COLO668 (cell line): Measurements from ENCODE around the gene CASKIN2.
A peak's percentile ranks its signal among the peaks of the same experiment; 100 is the strongest.

Experiments used
- DNase-seq: peaks from one replicate; lab custom pipeline; 2025; ENCODE audit not compliant: unreplicated experiment; lab: John Stamatoyannopoulos, UW

The CASKIN2 gene

GRCh38 chr17:75505640-75506039, 9.7 kb downstream of the CASKIN2 start:
- no peak for DNase-seq

DNA sequence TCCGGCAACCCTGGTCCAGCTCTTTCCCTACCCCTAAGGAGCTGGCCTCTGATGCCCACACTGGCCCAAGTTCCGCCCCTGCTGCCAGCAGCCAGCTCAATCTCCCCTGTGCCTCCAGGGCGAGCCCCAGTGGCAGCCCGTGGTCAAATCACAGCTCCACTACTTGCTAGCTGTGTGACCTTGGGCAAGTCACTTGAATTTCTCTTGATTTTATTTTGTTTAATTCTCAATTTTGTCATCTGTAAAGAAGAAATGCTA, 10.3 kb downstream of the CASKIN2 start:
- no peak for DNase-seq

- peak; percentile 24 for DNase-seq
These were observed 10.8 kb downstream of the CASKIN2 start for GRCh38 chr17:75504347-75505151.

DNA sequence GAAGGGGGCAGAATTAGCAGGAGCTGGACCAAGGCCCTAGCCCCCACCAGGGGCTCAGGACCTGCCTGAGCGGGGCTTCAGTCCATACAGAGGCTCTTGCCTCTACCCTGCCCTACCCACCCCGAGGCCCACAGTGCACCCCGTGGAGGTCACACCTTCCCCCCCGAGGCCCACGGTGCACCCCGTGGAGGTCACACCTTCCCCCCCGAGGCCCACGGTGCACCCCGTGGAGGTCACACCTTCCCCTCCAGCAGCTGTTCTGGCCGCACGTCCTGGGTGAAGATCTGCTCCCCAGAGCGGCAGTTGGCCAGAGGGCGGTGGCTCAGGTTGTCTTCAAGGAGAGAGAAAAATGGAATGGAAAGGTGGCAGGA, 11.4 kb downstream of the CASKIN2 start:
- no peak for DNase-seq

DNA sequence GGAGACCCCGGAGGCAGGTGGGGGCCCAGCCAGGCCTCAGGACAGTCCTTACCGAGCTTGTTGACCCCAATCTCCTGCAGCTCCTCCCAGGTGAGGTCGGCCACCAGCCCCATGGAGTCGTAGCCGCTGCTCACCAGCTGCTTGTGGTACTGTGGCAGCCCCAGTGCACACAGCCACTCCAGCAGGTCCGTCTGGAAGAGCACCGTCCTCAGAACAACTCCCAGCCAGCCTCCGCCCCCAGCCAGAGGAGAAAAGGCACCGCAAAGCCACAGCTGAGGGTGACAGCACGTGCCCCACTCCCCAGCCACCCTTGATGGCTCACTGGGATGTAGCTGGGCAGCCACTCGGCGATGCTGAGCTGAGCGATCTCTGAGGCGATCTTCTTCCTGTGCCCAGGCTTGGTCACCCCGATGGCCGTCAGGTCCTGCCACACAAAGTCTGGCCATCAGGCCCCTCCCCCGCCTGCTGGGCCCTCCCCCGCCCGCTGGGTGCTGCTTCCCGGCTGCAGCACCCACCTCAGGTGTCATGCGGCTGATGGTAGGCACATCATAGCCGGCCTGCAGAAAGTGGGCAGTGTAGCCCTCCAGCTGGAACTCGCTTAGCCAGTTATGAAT, 11.9 kb downstream of the CASKIN2 start:
- no peak for DNase-seq

- no peak for DNase-seq
These were observed 12.5 kb downstream of the CASKIN2 start for GRCh38 chr17:75502721-75503329.

GRCh38 chr17:75502072-75502720, 13.1 kb downstream of the CASKIN2 start:
- DNase-seq: no peak

DNA sequence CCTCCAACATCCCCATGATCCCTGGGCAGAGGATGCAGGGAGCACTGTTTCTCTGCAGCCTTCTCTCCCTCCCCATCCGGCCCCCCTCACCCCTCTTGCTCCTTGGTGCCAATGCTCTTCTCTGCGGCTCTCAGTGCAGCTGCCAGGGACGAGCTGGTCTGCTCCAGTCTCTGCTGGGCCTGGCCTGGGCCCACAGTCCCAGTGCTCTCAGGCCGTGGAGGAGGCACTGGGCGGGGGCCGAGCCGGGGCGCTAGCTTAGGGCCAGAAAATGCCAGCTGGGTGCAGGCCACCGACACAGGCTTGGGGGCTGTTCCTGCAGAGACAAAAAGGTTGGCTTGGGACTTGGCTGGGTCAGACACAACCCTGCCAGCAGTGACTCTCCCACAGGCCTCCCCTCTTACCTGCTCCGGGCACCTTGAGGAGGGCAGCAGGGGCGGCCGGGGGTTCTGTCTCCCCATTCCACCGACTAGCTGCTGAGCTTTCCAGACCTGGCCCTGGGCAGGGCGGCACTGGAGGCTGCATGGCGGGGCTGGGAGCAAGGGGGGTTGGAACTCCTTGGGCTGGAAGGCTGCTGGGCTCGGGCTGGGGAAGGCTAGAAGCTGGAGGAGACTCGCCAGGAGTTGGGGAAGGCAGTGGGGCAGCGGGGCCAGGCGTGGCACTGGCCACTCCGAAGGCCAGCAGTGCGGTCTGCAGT, 13.8 kb downstream of the CASKIN2 start:
- DNase-seq: no peak

DNA sequence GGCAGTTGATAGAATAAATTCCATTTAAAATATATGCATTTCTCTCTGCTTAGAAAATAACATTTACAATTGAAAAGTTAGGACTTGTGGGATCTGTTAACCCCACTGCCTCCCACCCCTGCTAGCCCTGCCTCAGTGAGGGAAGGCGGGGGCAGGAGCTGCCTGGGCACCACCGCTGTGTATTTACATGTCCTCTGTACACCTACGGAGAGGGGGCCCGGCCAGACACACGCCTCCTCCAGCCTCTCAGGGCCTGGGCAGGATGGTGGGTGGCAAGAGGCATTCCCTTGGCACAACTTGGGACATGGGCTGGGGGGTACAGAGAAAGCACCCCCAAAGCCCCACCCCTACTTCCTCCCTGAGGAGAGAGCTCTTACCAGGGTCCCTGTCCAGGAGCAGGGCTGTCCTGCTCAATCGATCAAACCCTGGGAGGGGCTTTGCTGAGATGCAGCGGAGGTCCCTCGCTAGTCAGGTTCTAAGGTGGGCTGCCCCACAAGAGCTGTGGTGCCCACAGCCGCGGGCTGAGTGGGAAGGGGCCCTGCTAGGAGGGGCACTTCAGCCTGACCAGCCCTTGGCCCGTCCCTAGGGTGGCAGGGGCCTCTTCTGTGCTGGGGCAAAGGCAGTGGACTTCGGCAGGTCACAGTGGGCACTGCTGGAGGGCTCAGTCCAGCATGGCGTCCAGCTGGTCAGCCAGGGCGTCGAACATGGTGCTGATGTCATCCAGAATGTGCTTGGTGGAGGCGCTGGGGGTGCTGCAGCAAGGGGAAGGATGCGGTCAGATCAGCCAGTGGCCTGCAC, 14.7 kb downstream of the CASKIN2 start:
- no peak for DNase-seq

DNA sequence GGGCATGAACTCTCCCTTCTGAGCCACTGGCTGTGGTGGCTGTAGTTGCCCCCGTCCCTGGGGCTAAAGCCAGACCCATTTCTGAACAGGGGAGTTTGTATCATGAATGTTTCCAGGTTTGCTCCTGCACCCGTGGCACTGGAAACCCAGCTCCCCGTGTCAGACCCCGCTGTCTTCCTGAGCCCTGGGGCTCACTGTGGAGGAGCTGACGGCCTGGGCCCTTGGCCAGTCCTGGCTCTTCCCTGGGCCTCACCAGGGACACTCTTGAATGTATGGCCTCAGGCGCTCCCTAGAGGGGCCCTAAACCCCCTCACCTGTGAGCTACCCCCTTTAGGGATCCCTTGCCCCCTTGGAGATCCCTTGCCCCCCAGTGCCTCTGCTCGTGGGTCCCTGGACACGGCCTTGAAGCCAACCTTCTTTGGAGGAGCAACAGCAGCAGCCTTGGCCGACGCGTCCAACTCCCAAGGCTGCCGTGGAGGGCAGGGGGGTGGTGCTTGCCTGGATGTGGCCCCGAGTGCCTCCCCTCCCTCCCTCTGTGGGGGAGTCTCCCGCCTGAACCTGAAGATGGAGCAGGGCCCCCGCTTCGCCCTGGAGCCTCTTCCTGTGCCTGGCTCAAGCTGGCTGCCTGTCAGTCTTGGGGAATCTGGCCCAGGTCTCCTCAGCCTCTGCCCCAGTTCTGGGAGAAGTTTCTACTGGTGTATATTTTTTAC, 15.9 kb downstream of the CASKIN2 start:
- DNase-seq: no peak

- no peak for DNase-seq
These were observed 16.6 kb downstream of the CASKIN2 start for GRCh38 chr17:75498726-75499213.

- DNase-seq: no peak
These were observed 17.2 kb downstream of the CASKIN2 start for GRCh38 chr17:75498039-75498725.

DNA sequence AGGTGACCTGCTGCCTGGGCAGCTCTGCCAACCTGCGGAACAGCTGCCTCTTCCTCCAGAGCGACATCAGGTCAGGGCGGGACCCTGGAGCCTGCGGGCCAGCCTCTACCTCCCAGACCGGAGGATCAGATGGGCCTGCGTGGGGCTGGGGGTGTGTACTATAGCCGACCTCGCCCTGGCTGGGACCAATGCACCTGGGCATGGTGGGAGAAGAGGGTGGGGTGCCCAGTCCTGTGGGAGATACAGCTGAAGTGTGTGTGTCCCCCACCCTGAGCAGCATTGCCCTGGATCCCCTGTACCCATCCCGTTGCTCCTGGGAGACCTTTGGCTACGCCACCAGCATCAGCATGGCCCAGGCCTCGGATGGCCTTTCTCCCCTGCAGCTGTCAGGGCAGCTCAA, 19.3 kb downstream of the CASKIN2 start:
- DNase-seq: no peak

GRCh38 chr17:75494326-75494877, 20.9 kb downstream of the CASKIN2 start:
- no peak for DNase-seq

DNA sequence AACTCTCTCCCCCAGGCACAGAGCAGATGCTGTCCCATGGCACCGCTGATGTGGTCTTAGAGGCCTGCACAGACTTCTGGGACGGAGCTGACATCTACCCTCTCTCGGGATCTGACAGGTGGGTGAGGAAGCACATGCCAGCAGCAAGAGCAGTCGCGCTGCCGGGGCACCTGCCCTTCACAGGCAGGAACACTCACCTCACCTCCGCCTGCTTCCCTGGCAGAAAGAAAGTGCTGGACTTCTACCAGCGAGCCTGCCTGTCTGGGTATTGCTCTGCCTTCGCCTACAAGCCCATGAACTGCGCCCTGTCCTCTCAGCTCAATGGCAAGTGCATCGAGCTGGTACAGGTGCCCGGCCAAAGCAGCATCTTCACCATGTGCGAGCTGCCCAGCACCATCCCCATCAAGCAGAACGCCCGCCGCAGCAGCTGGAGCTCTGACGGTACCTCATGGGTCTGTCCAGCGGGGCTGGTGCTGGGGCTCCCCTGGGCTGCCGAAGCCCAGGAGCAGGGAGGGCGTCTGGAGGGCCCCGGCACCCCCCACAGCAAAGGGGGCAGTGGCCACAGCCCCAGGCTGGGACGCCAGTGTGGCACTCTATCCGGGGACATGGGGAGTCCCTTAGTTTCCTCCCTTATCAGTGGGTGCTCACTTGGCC, 21.7 kb downstream of the CASKIN2 start:
- DNase-seq: no peak

DNA sequence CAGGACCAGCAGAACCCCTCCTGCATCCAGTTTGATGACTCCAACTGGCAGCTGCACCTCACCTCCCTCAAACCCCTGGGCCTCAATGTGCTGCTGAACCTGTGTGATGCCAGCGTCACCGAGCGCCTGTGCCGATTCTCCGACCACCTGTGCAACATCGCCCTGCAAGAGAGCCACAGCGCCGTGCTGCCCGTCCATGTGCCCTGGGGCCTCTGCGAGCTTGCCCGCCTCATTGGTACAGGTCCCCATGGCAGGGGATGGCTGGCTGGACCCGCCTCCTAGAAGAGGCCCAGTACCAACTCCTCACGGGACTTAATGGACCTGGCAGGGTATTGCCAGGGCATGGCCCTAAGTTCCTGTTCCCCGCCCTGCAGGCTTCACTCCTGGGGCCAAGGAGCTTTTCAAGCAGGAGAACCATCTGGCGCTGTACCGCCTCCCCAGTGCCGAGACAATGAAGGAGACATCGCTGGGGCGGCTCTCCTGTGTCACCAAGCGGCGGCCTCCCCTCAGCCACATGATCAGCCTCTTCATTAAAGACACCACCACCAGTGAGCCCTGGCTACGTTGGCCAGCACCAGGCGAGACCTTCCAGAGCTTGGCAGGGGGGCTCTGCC, 22.7 kb downstream of the CASKIN2 start:
- DNase-seq: no peak

DNA sequence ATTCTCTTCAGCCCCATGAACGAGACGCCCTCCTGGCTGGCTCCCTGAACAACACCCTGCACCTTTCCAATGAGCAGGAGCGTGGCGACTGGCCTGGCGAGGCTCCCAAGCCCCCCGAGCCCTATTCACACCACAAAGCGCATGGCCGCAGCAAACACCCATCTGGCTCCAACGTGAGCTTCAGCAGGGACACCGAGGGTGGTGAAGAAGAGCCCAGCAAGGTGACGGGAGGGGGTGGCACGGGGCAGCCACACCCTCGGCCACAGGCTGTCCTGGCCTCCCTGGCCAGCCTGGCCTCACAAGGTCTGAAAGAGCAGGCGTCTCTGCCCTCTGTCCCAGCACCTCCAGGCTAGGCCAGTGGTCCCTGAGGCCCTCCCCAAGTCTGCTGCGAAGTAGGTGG, 23.7 kb downstream of the CASKIN2 start:
- no peak for DNase-seq
